GM18505 (cell line): Measurements from ENCODE around the gene BRD1.

ENCODE experiments used
- ATAC-seq: cut with Tn5 transposase; IDR thresholded peaks from one replicate; pipeline ENCODE4 v1.9.1; 2021; ENCODE audit not compliant: unreplicated experiment
- POLR2A ChIP-seq: IDR thresholded peaks from 4 replicates; pipeline ENCODE4 v1.6.1; 2011; ENCODE audit warnings: borderline replicate concordance; ENCODE audit not compliant: insufficient read depth, insufficient read length; ENCODE audit errors: extremely low read depth

The BRD1 gene

GRCh38 chr22:49730656-49731055 is 97.0 kb downstream of the BRD1 start:
- TF ChIP-seq POLR2A, result no peak
- no peak for ATAC-seq

- no peak for TF ChIP-seq POLR2A
- ATAC-seq, result no peak
Measured at GRCh38 chr22:49728570-49729271, 99.0 kb downstream of the BRD1 start.

GRCh38 chr22:49727881-49728569 is 99.6 kb downstream of the BRD1 start:
- ATAC-seq, result no peak
- no peak for TF ChIP-seq POLR2A

GRCh38 chr22:49727191-49727880 is 100.3 kb downstream of the BRD1 start:
- ATAC-seq, result no peak
- TF ChIP-seq POLR2A, result no peak

GRCh38 chr22:49726701-49727101 is 101.0 kb downstream of the BRD1 start:
- TF ChIP-seq POLR2A, result no peak
- no peak for ATAC-seq

GRCh38 chr22:49726022-49726681 is 101.5 kb downstream of the BRD1 start:
- no peak for TF ChIP-seq POLR2A
- no peak for ATAC-seq

- ATAC-seq, result no peak
- no peak for TF ChIP-seq POLR2A
Measured at GRCh38 chr22:49725516-49725915, 102.2 kb downstream of the BRD1 start.

- ATAC-seq, result no peak
- no peak for TF ChIP-seq POLR2A
Measured at GRCh38 chr22:49724893-49725489, 102.7 kb downstream of the BRD1 start.

- ATAC-seq, result no peak
- no peak for TF ChIP-seq POLR2A
Measured at GRCh38 chr22:49724030-49724892, 103.4 kb downstream of the BRD1 start.

- no peak for ATAC-seq
- TF ChIP-seq POLR2A, result no peak
Measured at GRCh38 chr22:49723478-49724029, 104.1 kb downstream of the BRD1 start.
